HTR-8/SVneo (cell line): ENCODE data around the gene GARNL3.

Experiments
- DNase-seq: peaks from one replicate; pipeline ENCODE4 v3.0.0; 2011; ENCODE audit warnings: low spot score, mixed read lengths; ENCODE audit not compliant: insufficient read length
- FAIRE-seq: peaks from 2 replicates; lab custom pipeline; 2011; peaks lifted over from hg19 to GRCh38; lab: Jason Lieb, UNC

GARNL3 gene, protein sequence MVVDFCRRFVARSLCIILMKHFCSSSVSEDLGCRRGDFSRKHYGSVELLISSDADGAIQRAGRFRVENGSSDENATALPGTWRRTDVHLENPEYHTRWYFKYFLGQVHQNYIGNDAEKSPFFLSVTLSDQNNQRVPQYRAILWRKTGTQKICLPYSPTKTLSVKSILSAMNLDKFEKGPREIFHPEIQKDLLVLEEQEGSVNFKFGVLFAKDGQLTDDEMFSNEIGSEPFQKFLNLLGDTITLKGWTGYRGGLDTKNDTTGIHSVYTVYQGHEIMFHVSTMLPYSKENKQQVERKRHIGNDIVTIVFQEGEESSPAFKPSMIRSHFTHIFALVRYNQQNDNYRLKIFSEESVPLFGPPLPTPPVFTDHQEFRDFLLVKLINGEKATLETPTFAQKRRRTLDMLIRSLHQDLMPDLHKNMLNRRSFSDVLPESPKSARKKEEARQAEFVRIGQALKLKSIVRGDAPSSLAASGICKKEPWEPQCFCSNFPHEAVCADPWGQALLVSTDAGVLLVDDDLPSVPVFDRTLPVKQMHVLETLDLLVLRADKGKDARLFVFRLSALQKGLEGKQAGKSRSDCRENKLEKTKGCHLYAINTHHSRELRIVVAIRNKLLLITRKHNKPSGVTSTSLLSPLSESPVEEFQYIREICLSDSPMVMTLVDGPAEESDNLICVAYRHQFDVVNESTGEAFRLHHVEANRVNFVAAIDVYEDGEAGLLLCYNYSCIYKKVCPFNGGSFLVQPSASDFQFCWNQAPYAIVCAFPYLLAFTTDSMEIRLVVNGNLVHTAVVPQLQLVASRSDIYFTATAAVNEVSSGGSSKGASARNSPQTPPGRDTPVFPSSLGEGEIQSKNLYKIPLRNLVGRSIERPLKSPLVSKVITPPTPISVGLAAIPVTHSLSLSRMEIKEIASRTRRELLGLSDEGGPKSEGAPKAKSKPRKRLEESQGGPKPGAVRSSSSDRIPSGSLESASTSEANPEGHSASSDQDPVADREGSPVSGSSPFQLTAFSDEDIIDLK

DNA sequence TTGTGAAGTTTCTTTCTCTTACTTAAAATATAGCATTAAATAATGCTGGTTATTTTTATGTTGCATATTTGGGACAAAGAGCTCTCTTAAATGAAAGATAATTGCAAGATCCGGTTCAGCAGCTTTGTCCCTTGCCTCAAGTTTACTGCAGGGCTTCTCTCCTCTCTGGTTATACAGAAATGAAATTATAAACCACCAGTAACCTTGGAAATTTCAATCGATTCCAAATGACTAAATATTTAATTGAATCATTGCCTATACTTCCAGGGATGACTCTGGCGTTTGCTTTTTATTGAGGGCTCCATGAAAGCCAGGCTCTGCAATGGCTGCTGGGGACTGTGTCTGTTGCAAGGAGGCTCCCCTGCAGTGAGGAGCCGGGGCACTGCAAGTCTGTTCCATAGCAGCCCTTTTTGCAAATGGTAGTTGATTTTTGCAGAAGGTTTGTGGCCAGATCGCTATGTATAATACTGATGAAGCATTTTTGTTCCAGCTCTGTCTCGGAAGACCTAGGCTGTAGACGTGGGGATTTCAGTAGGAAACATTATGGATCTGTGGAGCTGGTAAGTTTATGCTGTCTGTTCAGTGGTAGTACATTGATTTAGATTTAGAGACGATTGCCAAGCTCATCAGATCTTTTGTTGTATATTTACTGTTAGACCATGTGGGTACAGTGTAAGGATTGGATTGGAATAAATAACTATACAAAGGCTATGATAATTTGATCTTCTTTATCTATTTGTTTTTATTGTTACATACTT lies at the start of gene GARNL3:
TSS of gene GARNL3 (plus strand) at position 313 of the 758 bp plus-strand sequence. CDS start at position 417, 104 bp downstream.
- no peak for FAIRE-seq

DNA sequence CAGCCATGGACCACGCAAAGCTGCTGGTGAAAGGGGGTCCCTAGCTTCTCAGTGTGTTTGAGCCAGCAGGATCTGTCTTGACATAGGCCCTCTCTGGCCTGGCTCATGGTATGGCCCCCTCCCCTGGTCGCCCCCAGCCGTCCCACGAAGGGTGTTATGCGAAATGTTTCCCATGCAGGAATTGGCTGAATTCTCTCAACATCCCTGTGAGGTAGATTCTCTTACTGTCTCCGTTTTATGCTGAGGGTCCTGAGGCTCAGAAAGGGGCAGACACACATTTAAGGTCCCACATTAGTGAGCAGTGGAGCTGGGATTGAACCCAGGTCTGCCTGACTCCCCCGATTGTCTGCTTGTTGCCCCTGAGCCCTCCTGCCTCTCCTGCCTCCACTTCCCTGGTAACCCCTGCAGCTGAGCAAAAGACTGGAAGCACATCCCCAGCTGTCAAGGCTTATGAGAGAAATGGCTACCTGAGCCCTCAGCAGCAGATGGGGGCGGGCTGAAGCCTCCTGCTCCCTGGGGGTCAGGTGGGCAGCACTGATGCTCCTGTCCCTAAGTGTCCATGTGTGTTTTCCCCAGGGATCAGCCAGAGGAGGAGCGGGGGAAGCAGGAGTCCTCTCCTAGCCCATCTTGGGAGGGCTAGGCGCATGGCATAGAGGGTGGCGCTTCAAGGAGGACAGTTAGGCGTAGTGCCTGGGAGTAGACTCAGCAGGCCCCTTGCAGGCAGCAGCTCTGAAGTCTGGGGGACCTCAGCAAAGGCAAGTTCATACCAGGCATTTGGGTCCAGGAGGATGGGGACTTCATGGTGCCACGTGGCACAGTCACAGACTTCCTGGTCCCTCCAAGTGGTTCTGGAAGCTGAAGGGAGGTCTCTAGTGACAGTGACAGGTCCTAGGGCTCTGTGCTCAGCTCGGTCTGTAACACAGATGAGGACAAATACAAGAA lies 49.0 kb upstream of the GARNL3 start:
- DNase-seq: no peak
- no peak for FAIRE-seq

More for the DNA sequence above, at the start of gene GARNL3:
- DNase-seq: no peak

DNA sequence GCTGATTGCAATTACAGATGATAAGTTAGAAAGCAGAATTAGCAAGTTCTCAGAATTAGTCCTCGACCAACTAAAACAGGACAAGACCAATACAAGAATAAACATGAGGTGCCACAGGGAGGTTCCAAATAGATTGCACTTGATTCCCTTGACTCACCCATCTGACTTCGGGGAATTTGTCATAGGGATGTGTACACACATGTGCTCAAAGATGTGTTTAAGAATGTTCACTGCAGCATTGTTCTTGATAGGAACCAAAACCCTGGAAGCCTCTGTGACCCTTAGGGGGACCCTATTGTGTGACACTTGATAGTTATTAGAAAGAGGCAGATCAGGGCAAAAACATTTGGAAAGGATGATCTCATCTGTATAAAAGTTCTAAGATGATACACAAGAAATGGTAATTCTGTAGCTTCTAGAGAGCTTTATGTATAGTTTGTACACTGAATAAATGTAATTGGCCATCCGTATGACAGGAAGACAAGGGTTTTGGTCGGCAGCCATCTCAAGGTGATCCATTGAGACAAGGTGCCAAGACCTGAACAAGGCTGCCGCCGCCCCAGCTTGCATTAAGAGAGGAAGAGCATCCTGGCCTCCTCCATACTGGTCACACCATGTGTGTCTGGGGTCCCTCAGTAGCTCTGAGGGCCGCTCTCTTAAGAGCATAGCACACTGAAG lies 48.2 kb upstream of the GARNL3 start:
- FAIRE-seq (no peak), DNase-seq (no peak)

DNA sequence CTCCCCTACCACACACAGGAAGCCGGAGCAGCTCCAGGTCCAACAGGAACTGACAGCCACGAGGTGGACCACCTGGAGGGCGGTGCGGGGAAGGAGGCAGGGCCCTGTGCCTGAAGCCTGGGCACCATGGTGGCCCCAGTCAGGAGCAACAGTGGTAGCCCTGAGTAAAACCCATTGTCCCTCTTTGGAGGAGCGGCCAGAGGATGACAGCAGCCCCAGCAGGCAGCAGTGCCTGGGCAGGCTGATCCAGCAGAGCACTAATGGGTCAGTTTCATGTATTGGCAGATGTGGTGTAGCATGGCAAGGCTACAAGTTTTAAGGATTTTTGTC lies 47.7 kb upstream of the GARNL3 start:
- no peak for DNase-seq

DNA sequence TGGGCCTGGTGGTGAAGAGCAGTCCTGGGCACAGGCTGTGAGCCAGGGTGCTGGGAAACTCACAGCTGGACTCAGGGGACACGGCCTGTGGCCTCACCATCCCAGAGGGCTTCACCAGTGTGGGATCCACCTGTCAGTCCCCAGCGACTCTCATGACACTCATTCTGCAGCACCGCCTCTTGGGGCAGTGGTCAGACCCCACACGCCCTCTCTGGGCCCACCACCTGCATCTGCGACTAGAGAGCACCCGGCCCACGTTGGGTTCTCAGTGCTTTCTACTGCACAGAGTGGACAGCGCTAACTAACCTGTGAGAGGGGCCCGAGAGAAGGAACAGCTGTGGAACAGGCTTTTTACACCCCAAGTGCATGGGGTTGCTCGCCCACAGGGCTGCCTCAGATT lies 45.8 kb upstream of the GARNL3 start:
- no peak for FAIRE-seq

More for the DNA sequence above, 47.7 kb upstream of the GARNL3 start:
- FAIRE-seq: no peak

DNA sequence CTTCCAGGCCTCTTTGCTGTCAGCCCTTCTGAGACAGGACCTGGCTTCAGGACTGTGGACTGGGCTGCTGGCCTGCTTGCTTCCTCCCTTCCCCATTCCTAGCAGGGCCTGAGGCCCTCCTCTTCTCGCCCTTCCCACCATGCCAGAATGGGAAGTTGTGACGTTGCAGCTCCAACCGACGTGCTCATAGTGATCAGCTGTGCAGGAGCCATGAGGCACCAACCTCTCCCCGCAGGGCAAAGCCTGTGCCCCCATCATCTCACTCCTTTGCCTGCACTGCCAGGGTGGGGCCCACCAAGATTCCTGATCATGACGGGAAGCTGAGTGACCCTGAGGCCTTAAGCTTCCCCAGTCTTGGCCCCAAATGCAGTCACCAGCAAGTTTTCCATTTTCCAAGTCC lies 45.1 kb upstream of the GARNL3 start:
- no peak for DNase-seq
- no peak for FAIRE-seq

More for the DNA sequence above, 45.8 kb upstream of the GARNL3 start:
- DNase-seq: no peak

DNA sequence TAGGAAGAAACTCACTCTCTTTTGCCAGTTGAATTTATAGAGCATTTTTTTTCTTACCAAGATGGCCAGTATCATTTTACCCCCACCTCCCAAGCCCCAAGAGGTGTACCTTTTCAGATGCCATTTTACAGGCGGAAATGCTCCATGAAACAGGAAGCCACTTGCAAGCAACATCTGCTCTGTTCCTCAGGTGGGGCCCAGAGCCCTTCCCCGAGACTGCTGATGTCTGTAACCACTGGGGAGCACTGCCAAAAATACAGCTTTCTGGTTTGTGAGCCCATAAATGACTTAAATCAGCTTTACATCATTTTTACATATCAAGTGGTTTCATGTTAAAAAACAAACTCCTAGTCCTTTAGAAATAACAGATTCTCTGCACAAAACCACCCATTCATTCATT lies 42.9 kb upstream of the GARNL3 start:
- FAIRE-seq (no peak), DNase-seq (no peak)

DNA sequence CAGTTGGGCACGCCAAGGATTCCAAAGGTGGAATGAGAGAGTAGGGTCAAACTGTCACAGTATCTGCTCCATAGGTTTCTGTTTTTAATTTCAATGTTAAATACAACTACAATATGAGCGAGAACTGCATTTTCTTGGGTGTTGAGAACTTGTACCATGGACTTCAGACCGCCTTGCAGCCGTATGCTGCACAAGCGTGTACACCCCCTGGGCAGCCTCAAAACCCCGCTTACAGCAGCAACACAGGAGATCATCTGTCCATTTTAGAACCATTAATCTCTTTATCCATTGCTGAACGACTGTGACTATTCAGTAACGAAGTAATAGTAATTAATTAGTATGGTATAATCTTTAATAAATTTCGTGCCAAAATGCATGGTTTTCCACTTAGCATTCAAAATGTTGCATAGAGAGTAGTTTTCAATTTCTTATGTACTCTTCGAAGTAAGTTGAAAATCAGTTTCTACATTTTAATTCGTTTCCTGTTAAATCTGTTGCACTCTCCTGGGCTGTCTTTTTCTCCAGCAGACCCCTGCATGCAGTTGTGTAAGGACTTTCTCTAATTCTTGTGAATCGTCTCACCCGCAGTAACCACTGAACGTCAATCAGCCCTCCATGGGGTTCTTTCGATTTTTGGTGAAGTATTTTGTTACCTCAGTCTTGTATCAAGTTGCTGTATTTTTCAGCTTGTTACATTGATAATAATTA lies 42.0 kb upstream of the GARNL3 start:
- FAIRE-seq: no peak
- DNase-seq: no peak

DNA sequence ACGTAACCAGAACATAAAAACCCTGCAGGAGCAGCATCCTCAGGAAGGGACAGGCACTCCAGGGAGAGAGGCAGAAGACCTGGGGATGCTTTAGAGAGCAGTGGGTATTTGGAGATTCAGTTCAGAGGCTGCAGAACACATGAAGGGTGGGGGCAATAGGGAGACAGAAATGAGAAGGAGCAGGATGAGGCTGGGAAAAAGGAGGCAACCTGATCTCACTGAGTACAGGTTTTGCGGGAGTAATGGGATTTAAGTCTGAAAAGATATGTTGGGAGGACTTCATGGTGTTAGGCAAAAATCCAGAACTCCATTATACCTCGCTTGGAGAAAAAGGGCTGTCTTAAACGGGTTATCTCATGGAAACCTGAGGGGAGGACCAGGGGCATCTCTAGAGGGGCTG lies 41.3 kb upstream of the GARNL3 start:
- FAIRE-seq (no peak), DNase-seq (no peak)

DNA sequence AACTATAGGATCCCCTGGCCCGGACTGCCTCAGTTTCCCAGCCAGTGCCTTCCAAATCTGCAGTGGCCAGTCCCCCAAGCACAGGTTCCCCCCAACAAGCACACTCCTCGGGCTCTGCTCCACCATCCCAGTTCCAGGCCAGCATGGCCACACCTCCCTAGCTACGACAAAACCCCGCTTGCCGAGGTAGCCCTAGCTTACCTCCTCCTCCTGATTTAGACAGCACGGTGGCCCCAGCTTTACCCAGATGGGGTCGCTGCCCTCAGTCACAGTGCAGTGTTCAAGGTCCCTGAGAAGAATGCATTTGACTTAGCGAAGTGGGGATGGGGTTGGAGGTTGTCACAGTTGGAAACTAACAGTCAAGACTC lies 40.8 kb upstream of the GARNL3 start:
- DNase-seq (no peak), FAIRE-seq (no peak)

DNA sequence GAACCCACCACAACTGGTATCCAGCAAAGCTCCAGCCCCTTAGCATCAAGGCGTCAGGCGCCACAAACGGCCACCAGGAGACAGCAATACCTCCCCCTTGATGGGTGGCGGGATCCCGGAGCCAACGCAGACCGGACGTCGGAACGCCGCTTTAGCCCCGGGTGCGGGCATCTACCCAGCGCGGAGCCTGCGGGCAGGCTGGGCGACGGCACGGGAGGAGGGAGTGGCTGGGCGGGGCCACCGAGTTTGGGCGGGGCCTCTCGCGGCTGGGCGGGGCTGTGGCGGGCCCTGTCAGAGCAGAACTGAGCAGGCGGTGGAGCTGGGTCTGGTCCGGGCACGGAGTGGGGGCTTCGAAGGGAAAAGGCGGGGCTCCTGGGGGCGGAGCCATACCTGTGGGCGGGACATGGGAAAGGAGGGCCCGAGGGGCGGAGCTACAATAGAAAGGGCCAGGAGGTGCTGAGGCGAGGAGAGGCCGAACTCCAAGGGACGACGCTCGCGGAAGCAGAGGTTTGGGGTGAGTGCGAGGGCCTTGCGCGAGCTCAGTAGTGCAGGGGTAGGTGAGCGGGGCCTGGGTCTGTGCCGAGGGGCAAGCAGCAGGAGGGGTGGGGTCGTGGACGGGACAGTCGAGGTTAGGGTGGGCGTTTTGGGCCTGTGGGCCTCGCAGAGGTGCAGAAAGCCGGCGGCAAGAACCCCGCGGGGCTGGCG lies 40.2 kb upstream of the GARNL3 start:
- FAIRE-seq: no peak
- peak; percentile 71 for DNase-seq

DNA sequence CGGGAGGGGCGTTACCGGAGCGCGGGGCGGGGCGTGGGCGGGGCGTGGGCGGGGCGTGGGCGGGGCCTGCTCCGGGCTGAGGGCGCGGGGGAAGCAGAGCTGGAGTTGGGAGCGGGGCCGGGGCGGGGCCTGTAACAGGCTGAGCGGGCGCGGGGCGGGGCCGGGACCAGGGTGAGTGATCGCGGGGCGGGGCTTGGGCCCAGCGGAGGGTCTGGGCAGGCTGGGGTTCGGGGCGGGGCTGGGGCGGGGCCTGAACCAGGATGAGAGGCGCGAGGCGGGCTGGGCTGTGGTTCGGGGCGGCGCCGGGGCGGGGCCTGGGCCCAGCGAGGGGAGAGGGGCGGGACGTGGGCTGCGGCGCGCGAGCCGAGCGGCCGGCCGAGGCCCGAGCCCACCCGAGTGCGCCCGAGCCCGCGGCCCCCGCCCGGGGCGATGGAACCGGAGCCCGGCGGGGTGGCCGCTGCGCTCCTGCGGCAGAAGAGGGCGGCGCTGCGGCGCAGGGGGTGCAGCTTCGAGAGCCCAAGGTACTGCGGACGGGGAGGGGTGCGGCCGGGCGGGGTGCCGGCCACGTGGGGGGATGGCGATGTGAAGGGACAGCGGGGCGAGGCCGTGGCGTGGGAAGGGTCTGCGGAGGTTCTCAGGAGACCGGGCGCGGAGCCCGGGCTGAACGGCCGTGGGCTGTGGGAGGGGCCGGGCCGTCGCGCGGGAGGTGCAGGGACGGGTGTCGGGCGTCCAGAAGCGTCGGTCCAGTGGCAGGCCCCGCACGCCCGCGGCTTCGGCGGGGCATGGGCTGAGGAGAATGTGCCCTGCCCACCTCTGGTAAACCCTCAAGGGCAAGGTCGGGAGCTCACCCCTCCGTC lies 39.5 kb upstream of the GARNL3 start:
- DNase-seq (peak; percentile 93), FAIRE-seq (no peak)

DNA sequence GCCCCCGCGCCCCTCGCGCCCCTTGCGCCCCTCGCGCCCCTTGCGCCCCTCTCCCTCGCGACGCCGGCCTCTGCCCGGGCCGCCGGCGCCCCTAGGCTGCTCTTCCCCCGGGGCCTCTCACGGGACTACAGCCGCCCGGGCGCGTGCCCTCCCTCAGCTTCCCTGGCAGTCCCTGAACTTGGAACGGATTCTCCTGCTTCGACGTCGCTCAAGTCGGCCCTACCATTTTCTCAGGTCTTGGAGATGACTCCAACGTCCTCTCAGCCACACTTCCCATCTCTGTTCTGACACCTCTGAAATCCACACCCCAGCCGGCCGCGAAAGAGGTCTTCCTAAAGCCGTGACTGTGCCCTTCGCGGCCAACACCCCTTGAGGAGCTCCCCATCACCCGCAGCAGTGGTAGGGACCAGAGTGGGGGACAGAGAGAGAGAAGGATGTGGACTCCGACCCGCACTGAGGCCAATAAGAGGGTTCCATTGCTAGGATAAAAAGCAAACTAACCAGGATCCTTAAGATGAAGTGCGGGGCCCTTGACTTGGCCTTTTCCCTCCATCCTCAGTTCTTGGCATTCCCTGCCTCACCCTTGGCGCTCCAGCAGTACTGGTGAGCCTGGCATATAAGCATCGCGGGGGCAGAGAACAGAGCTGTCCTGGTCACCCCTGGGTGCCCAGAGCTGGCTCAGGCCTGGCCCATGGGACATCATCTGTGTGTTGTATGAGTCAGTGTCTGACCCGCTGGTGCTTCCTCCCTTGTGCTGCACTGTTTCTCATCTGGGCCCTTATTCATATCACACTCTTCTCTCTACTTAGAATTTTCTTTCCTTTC lies 38.6 kb upstream of the GARNL3 start:
- FAIRE-seq (no peak), DNase-seq (no peak)

DNA sequence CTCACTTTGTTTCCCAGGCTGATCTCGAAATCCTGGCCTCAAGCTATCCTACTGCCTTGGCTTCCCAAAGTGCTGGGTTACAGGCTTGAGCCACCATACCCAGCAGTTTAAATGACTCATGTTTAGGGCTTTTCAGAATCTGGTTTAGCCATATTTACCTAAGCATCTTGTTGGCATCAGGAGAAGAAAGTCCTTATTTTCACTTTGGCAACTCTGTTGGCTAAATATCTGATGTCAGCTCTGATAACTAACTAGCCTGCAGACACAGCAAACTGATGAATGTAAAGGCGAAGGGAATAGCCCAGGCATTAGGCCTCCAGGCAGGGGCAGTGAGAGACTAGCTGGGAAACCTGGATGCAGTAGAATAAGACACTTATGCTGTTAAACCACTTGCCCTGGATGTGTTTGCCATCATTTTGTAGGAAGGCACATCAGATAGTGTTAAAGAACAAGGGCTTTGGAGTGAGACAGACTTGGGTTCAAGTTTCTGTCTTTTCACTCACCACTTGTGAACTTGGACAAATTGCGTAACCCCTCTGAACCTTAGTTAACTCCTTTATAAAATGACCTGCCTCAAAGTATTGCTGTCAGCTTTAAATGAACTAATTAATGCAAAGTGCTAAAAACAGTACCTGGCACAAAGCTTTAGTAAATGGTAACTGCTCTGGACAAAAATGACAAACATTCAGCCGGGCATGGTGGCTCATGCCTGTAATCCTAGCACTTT lies 34.7 kb upstream of the GARNL3 start:
- DNase-seq (no peak), FAIRE-seq (no peak)

DNA sequence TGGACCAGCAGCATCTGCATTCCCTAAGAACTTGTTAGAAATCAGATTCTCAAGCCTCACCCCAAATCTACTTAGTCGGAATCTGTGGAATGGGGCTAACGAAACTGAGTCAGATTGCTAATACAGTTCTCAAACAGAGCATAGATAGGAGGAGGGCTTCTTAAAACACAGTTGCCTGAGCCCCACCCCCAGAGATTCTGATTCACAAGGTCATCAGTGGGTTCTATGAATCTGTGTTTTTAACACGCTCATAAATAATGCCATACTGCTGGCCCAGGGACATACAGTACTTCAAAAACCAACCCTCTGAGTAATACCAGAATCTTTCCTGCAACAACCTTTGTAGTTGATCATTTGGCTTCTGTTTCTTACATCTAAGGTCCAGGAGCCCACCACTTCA lies 32.9 kb upstream of the GARNL3 start:
- no peak for FAIRE-seq
- DNase-seq: no peak
